Prostate gland (tissue), 2 donors: ENCODE data around the gene CCL13. TPM values are rescaled to one million over a fixed set of nuclear protein-coding genes. Genes with fewer than 3 reads are reported as not detected.

ENCODE experiments used
- DNase-seq: peaks from one replicate; pipeline ENCODE4 v3.0.0-alpha.2; 2019; ENCODE audit warnings: low spot score
- H3K27ac ChIP-seq, 2 donors: fragments of 200-600 bp; sonication (generic); 2 replicates each; pipeline ENCODE4 v1.5.1; 2017 to 2019
- H3K27me3 ChIP-seq: fragments of 200-600 bp; sonication (generic); replicated peaks from 2 replicates; pipeline ENCODE4 v1.5.1; 2019; ENCODE audit not compliant: insufficient read depth
- H3K36me3 ChIP-seq, 2 donors: fragments of 200-600 bp; sonication (generic); 1 replicate in 1 of 2; 2 replicates in 1 of 2; pipeline versions ENCODE4 v1.5.1 to v1.8.1; 2017 to 2019
- H3K4me1 ChIP-seq: fragments of 200-600 bp; sonication (generic); replicated peaks from 2 replicates; pipeline ENCODE4 v1.5.1; 2019
- H3K4me3 ChIP-seq, 2 donors: fragments of 200-600 bp; sonication (generic); 2 replicates each; pipeline ENCODE4 v1.5.1; 2017 to 2019
- H3K9me3 ChIP-seq: fragments of 200-600 bp; sonication (generic); 2 replicates; pipeline ENCODE4 v1.5.1; 2017
- POLR2A ChIP-seq: fragments of 450-650 bp; IDR thresholded peaks from one replicate; pipeline ENCODE4 v1.6.1; 2016; ENCODE audit warnings: antibody characterized with exemption, mild to moderate bottlenecking
- POLR2AphosphoS5 ChIP-seq: sonication (generic); formaldehyde crosslinking; IDR thresholded peaks from one replicate; pipeline ENCODE4 v1.6.1; 2017; ENCODE audit warnings: antibody characterized with exemption
- WGBS: methylation state at CpG from one replicate; pipeline ENCODE4 v1.1.5; 2018; 5-methylcytosine and 5-hydroxymethylcytosine counted together
- intact Hi-C: fragments of 100-400 bp; cut with DNase I; formaldehyde crosslinking; loops from one replicate; pipeline ENCODE4 v1.14.2; 2022
- total RNA-seq, 2 donors: library from RNA; depleted of rRNA; stranded (reverse); fragments of >200 nt; gene quantifications; one replicate each; pipeline ENCODE4 v1.1.0, GENCODE V29; 2016
- TF ChIP-seq, protein P1 (sequence below), 4 experiments: fragments of 200-600 bp in 2 of 4; fragments of 450-650 bp in 2 of 4; sonication (generic) in 2 of 4; IDR thresholded peaks; 1 replicate in 3 of 4; 2 replicates in 1 of 4; pipeline ENCODE4 v1.5.1; 2016 to 2019; ENCODE audit warnings: antibody characterized with exemption in 4 of 4, mild to moderate bottlenecking in 2 of 4, moderate library complexity in 2 of 4

Gene CCL13
- total RNA-seq, 2 donors from 2014 or later: not detected

DNA sequence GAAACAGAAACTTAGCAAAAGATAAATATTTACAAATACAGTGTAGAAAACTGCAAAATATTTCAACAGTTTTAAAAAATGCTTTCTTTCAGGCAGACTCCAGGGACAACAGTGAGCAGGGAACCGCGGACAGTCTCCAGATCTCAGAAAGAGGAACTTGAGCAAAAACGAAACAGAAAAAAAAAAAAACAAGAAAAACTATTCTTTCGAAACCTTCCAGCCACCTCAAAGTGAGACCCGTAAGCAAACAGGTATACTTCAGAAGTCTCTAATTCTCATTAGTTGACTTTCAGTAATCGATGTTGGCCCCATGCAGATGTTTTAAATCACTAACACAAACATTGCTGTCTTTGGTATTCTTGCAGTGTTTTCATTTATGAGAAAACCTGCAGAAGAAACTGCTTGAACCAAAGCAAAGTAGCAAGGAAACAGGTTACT is 22.4 kb downstream of the CCL13 start:
- TF ChIP-seq, protein P1, sequence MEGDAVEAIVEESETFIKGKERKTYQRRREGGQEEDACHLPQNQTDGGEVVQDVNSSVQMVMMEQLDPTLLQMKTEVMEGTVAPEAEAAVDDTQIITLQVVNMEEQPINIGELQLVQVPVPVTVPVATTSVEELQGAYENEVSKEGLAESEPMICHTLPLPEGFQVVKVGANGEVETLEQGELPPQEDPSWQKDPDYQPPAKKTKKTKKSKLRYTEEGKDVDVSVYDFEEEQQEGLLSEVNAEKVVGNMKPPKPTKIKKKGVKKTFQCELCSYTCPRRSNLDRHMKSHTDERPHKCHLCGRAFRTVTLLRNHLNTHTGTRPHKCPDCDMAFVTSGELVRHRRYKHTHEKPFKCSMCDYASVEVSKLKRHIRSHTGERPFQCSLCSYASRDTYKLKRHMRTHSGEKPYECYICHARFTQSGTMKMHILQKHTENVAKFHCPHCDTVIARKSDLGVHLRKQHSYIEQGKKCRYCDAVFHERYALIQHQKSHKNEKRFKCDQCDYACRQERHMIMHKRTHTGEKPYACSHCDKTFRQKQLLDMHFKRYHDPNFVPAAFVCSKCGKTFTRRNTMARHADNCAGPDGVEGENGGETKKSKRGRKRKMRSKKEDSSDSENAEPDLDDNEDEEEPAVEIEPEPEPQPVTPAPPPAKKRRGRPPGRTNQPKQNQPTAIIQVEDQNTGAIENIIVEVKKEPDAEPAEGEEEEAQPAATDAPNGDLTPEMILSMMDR (IDR thresholded peaks at IDR 0.05): no peak
- no peak for TF ChIP-seq POLR2AphosphoS5
- no peak for TF ChIP-seq POLR2A
- intact Hi-C loops: no loop called here

DNA sequence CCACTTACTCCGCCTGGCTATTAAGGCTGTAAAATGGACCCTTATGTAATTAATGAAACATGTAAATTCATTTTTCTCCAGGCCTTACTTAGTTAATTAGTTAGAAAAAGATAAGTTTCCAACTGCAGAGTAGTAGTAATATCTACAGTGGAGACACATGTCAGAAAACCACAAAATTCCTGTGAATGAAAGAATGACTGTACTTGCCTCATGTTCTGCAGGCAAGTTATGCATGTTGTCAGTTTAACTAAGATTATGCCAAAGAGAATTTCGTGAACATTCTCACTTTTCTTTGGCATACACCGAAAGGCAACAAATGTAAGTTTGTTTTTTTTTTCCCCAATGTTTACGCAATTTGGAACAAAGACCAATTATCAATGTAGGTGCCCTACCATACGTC is 23.6 kb downstream of the CCL13 start:
- H3K27me3 ChIP-seq: peaks cover 2% of the 10 kb centered on the region
- intact Hi-C loops: no loop called here
- no peak overlapping the region for H3K27ac ChIP-seq
- H3K36me3 ChIP-seq: no peaks in the 10 kb centered on the region
- DNase-seq: no peak
- TF ChIP-seq POLR2A (no peak), POLR2AphosphoS5 (no peak)
- TF ChIP-seq, protein P1 (IDR thresholded peaks at IDR 0.05): no peak
- H3K4me1 ChIP-seq: no peaks in the 10 kb centered on the region
- no peak overlapping the region for H3K4me3 ChIP-seq
- H3K9me3 ChIP-seq: no peaks in the 10 kb centered on the region
- WGBS: 76% methylated on average over 5 of the region's 5 CpGs

More for the DNA sequence above, 22.4 kb downstream of the CCL13 start:
- 24% methylated on average over 6 of the region's 6 CpGs for WGBS
- DNase-seq: no peak
- no peaks in the 10 kb centered on the region for H3K36me3 ChIP-seq
- peaks cover 2% of the 10 kb centered on the region for H3K27me3 ChIP-seq
- H3K4me1 ChIP-seq: no peaks in the 10 kb centered on the region
- no peaks in the 10 kb centered on the region for H3K9me3 ChIP-seq
- no peak overlapping the region for H3K27ac ChIP-seq
- H3K4me3 ChIP-seq: no peak overlapping the region

DNA sequence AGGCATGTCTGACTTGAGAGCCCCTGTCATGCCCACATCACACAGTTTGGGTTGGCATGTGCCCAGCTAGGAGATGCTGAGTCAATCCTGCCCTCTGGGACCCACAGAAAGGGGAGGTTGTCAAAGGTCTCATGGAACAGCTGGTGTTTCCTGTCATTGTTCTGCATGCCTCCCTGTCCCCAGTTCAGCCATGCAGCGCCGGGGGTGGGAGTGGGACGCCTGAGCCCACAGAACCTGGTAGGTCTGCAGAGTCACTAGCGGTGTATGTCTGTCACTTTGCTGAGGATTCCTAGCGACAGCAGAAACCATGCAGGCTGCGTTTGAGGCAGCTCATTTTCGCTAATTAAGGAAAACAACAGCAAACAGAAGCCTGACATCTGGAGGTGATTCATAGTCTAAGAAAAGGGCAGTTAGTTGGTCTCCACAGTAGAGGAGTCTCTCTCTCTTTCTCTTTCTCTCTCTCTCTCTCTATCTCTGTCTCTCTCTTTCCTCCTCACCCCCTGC is 26.4 kb downstream of the CCL13 start:
- Histone ChIP-seq H3K36me3 (no peaks in the 10 kb centered on the region), H3K27ac (no peak overlapping the region), H3K4me1 (no peaks in the 10 kb centered on the region), H3K27me3 (peaks cover 6% of the 10 kb centered on the region), H3K9me3 (no peaks in the 10 kb centered on the region), H3K4me3 (no peak overlapping the region)
- intact Hi-C loops: no loop called here
- no peak for DNase-seq
- WGBS: 25% methylated on average over 7 of the region's 7 CpGs
- TF ChIP-seq POLR2A: no peak
- TF ChIP-seq, protein P1 (IDR thresholded peaks at IDR 0.05): no peak
- no peak for TF ChIP-seq POLR2AphosphoS5

DNA sequence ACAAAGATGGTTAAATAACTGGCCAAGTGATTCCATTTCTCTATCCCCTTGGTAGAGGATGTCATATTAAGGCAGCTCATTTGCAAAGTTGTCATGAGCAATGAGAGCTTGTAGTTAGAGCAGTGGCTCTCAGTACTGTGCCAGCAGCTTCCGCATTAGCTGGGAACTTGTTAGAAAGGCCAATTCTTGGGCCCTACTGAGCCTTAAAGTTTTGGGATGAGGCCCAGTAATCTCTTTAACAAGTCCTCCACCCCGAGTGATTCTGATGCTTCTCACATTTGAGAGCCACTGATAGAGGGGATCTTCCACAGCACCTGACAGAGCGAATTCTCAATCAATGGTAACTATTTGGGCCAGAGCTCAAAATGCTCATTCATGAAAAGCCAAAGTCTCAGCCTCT is 26.9 kb downstream of the CCL13 start:
- Histone ChIP-seq H3K27me3 (peaks cover 6% of the 10 kb centered on the region), H3K4me1 (no peaks in the 10 kb centered on the region), H3K4me3 (no peak overlapping the region), H3K9me3 (no peaks in the 10 kb centered on the region), H3K27ac (no peak overlapping the region), H3K36me3 (no peaks in the 10 kb centered on the region)
- intact Hi-C loops: no loop called here
- no peak for DNase-seq
- TF ChIP-seq POLR2A (no peak), POLR2AphosphoS5 (no peak)
- TF ChIP-seq, protein P1 (IDR thresholded peaks at IDR 0.05): no peak
- WGBS: 79% methylated on average over 3 of the region's 3 CpGs

DNA sequence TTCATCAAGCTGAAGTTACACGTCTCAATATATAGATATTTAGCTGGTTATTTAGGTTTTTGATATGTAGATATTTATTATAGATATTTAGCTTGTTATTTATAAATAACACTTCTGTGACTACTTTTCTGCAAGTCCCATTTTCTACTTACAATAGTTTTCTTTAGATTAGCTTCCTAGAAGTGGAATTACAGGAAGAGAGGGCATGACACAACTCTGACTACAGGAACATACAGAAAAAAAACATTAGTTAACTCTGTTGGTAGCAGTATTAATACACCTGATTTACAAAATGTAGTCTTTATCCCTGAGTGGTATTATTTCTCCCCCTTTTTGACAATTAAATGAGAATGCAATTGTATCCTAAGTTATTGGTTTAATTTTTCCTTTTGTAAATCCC is 28.0 kb downstream of the CCL13 start:
- 88% methylated on average over 1 of the region's 1 CpG for WGBS
- TF ChIP-seq, protein P1 (IDR thresholded peaks at IDR 0.05): no peak
- no peak for TF ChIP-seq POLR2AphosphoS5
- no peak for TF ChIP-seq POLR2A
- intact Hi-C loops: no loop called here
- Histone ChIP-seq H3K4me3 (no peak overlapping the region), H3K4me1 (no peaks in the 10 kb centered on the region), H3K36me3 (no peaks in the 10 kb centered on the region), H3K27ac (no peak overlapping the region), H3K27me3 (peaks cover 6% of the 10 kb centered on the region), H3K9me3 (no peaks in the 10 kb centered on the region)
- no peak for DNase-seq
